T-helper 2 cell treated with Interferon-gamma antibody and Interleukin-4, amounts not matched to agents 100 ng/mL and 5 ng/mL, for 36 hours (primary cell): ENCODE data around the gene VAPB. TPM values are rescaled to one million over a fixed set of nuclear protein-coding genes. Genes with fewer than 3 reads are reported as not detected.
"Not testable (repeated sequence)": the region's sequence is repeated elsewhere in the genome, so short reads cannot be mapped to it uniquely, and the experiment has no call there.

Experiments
- intact Hi-C: fragments of 100-400 bp; cut with micrococcal nuclease; formaldehyde crosslinking; loops from one replicate; pipeline ENCODE4 v1.15.1; 2023
- total RNA-seq: library from RNA; stranded (reverse); gene quantifications from 2 replicates; pipeline ENCODE4 v1.2.3, GENCODE V29; 2022

VAPB gene
- total RNA-seq, 1 donor from 2014 or later: 29.0 TPM

- intact Hi-C loops: loop anchor here (5.0 kb wide), 1 partner anchor 99 kb away; the partner anchor contains the start of gene RAB22A
These were observed 17.5 kb downstream of the VAPB start for GRCh38 chr20:58406422-58407001.

GRCh38 chr20:58407201-58407873 is 18.3 kb downstream of the VAPB start:
- intact Hi-C loops: loop anchor here (5.0 kb wide), 1 partner anchor 100 kb away; the partner anchor contains the start of gene RAB22A

GRCh38 chr20:58407966-58408557 is 19.0 kb downstream of the VAPB start:
- intact Hi-C loops: loop anchor here (2.0 to 5.0 kb wide), 2 partner anchors 19 to 101 kb away; partner anchors contain the start of genes RAB22A and VAPB

- intact Hi-C loops: loop anchor here (2.0 to 5.0 kb wide), 2 partner anchors 20 to 101 kb away; partner anchors contain the start of genes RAB22A and VAPB
These were observed 19.7 kb downstream of the VAPB start for GRCh38 chr20:58408603-58409246.

GRCh38 chr20:58414216-58414615 is 25.2 kb downstream of the VAPB start:
- intact Hi-C loops: not testable (repeated sequence)

GRCh38 chr20:58414786-58415185 is 25.8 kb downstream of the VAPB start:
- intact Hi-C loops: not testable (repeated sequence)

GRCh38 chr20:58416057-58416456 is 27.0 kb downstream of the VAPB start:
- intact Hi-C loops: no loop called here

- intact Hi-C loops: no loop called here
These were observed 27.8 kb downstream of the VAPB start for GRCh38 chr20:58416835-58417234.

GRCh38 chr20:58417438-58417837 is 28.4 kb downstream of the VAPB start:
- intact Hi-C loops: no loop called here

GRCh38 chr20:58418949-58419748 is 30.1 kb downstream of the VAPB start:
- intact Hi-C loops: no loop called here

GRCh38 chr20:58420798-58421496 is 31.9 kb downstream of the VAPB start:
- intact Hi-C loops: no loop called here

- intact Hi-C loops: no loop called here
These were observed 32.4 kb downstream of the VAPB start for GRCh38 chr20:58421497-58421850.

GRCh38 chr20:58424218-58424969 is 35.4 kb downstream of the VAPB start:
- intact Hi-C loops: no loop called here

GRCh38 chr20:58427571-58427970 is 38.5 kb downstream of the VAPB start:
- intact Hi-C loops: not testable (repeated sequence)

- intact Hi-C loops: no loop called here
These were observed 39.3 kb downstream of the VAPB start for GRCh38 chr20:58428364-58428763.

- intact Hi-C loops: no loop called here
These were observed 40.3 kb downstream of the VAPB start for GRCh38 chr20:58429303-58429702.

- intact Hi-C loops: no loop called here
These were observed 42.1 kb downstream of the VAPB start for GRCh38 chr20:58431134-58431533.

GRCh38 chr20:58432186-58432954 is 43.3 kb downstream of the VAPB start:
- intact Hi-C loops: no loop called here

- intact Hi-C loops: no loop called here
These were observed 44.1 kb downstream of the VAPB start for GRCh38 chr20:58433029-58433647.
